Astrocyte of the spinal cord (primary cell): ENCODE results near the gene TMUB2.

Experiments used
- DNase-seq: peaks from one replicate; pipeline ENCODE4 v3.0.0; 2011; ENCODE audit warnings: low read depth, low spot score
- H3K4me3 ChIP-seq: 2 replicates; pipeline ENCODE4 v1.5.1; 2011; ENCODE audit warnings: low read depth, mild to moderate bottlenecking, low read length, moderate library complexity
- in situ Hi-C: cut with HindIII; loops from 2 replicates; pipeline ENCODE4 v1.10.0; 2017; ENCODE audit warnings: low sequenced_read_pairs
- TF ChIP-seq, protein P1 (sequence below): IDR thresholded peaks from 2 replicates; pipeline ENCODE4 v1.5.1; 2012; ENCODE audit warnings: low read depth, mild to moderate bottlenecking, low read length, inconsistent platforms

Gene TMUB2

DNA sequence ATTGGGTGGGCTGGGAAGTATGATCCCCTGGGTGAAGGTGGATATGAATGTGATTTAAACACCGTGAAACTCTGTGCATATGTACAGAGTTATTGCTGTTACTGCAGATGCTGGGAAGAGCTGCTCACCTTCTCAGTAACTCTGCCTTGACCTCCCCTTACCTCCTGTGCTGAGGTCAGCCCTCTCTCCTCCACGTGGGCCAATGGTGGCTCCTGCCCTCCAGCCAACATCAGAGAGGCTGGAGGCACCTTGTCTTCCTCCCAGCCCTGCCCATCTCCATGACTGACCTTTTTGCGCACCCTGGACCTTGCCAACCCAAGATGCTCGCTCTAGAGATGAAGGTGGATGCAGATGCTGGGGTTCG lies 16.7 kb upstream of the TMUB2 start:
- DNase-seq: no peak
- no peak overlapping the region for H3K4me3 ChIP-seq
- in situ Hi-C loops: no loop called here
- TF ChIP-seq, protein P1, sequence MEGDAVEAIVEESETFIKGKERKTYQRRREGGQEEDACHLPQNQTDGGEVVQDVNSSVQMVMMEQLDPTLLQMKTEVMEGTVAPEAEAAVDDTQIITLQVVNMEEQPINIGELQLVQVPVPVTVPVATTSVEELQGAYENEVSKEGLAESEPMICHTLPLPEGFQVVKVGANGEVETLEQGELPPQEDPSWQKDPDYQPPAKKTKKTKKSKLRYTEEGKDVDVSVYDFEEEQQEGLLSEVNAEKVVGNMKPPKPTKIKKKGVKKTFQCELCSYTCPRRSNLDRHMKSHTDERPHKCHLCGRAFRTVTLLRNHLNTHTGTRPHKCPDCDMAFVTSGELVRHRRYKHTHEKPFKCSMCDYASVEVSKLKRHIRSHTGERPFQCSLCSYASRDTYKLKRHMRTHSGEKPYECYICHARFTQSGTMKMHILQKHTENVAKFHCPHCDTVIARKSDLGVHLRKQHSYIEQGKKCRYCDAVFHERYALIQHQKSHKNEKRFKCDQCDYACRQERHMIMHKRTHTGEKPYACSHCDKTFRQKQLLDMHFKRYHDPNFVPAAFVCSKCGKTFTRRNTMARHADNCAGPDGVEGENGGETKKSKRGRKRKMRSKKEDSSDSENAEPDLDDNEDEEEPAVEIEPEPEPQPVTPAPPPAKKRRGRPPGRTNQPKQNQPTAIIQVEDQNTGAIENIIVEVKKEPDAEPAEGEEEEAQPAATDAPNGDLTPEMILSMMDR: no peak

GRCh38 chr17:44170499-44171201 lies 16.1 kb upstream of the TMUB2 start, which contains the start of gene ASB16:
Gene ASB16 (plus strand): TSS chr17:44170704. CDS start chr17:44170790, 86 bp downstream.
- H3K4me3 ChIP-seq: no peak within 1 kb of the TSS
- in situ Hi-C loops: no loop called here
- peak; percentile 6 for DNase-seq
- TF ChIP-seq, protein P1: no peak

- in situ Hi-C loops: no loop called here
- no peak for DNase-seq
These were observed 14.8 kb upstream of the TMUB2 start for GRCh38 chr17:44171931-44172455.

DNA sequence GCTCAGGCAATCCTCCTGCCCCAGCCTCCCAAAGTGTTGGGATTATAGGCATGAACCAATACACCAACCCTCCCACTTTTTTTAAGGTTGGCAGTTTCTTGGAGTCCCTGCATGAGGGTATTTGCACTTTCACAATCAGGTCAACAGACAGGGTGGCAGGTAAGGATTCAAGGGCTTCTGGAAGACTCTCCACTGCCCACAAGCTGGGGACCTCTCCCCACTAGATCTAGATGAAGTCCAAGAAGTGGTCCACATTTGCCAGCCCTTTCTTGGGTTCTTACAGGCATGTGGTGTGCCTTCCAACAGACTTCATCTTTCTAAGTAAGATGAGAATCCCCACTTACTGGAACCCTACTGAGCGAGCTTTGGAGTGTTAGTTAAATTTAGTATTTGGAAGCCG lies 12.3 kb upstream of the TMUB2 start:
- in situ Hi-C loops: no loop called here
- no peak overlapping the region for H3K4me3 ChIP-seq
- DNase-seq: no peak
- TF ChIP-seq, protein P1: no peak

More at GRCh38 chr17:44171931-44172455, 14.8 kb upstream of the TMUB2 start:
- H3K4me3 ChIP-seq: no peak overlapping the region
- TF ChIP-seq, protein P1: no peak

DNA sequence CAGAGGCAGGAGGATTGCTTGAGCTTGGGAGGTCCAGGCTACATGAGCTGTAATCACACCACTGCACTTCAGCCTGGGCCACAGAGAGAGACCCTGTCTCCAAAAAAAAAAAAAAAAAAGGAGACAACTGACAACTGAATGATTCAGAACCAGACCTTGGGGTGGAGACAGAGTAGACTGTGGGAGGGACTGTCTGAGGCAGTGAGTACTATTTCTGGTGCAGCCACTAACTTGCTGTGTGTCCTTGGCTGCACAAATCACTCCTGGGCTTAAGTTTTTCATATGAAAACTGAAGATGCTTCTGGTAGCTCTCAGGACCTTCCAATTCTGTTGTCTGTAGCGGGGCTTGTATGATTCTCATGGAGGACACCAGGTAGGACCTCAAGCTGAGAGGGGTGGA lies 10.5 kb upstream of the TMUB2 start:
- TF ChIP-seq, protein P1: no peak
- no peak for DNase-seq
- in situ Hi-C loops: no loop called here
- no peak overlapping the region for H3K4me3 ChIP-seq

DNA sequence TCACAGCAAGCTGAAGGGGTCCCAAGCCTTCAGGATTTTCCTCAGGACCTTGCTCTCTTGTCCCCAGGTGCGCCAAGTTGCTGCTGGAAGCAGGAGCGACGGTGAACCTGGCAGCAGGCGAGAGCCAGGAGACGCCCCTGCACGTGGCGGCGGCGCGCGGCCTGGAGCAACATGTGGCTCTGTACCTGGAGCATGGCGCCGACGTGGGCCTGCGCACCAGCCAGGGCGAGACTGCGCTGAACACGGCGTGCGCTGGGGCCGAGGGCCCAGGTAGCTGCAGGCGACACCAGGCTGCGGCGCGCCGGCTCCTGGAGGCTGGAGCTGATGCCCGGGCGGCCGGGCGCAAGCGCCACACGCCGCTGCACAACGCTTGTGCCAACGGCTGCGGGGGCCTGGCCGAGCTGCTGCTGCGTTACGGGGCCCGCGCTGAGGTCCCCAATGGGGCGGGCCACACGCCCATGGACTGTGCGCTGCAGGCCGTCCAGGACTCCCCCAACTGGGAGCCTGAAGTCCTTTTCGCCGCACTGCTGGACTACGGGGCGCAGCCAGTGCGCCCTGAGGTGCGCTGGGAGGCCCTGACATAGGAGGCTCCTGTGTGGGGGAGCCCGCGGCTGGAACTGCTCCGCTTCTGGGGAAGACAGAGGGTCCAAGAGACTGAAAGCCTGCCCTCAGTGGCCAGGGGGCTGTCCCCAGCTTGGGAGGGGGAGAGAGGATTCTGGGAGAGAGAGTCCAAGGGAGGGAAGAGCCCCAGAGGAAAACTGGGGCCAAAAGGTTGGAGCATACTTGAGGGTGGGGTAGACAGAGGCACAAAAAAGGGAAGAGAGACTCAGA lies 9.9 kb upstream of the TMUB2 start:
- in situ Hi-C loops: no loop called here
- DNase-seq: no peak
- TF ChIP-seq, protein P1: no peak
- no peak overlapping the region for H3K4me3 ChIP-seq
